Measurements from ENCODE around the gene PSMG3.
"Not testable (repeated sequence)": the region's sequence is repeated elsewhere in the genome, so short reads cannot be mapped to it uniquely, and the experiment has no call there.

Gene PSMG3

GRCh38 chr7:1519322-1519922, 50.4 kb downstream of the PSMG3 start:
- H3K4me1 Mint-ChIP-seq (ENCODE audit: low read depth); H3K27me3 Mint-ChIP-seq (ENCODE audit: low read depth); H3K36me3 Mint-ChIP-seq (ENCODE audit: low read depth); H3K27ac Mint-ChIP-seq; H3K4me3 Mint-ChIP-seq: not testable (repeated sequence)
- peaks cover 11% of the 10 kb centered on the region for H3K9me3 Mint-ChIP-seq
